Placental pericyte (primary cell): Measurements from ENCODE around the gene VPS16. TPM values are rescaled to one million over a fixed set of nuclear protein-coding genes. Genes with fewer than 3 reads are reported as not detected.

Experiments
- total RNA-seq: library from RNA; depleted of rRNA; stranded (reverse); fragments of >200 nt; gene quantifications from 2 replicates; pipeline ENCODE4 v1.2.3, GENCODE V29; 2012

Gene VPS16
- total RNA-seq = 30.0 and 48.0 TPM in 2 replicates

GRCh38 chr20:2840138-2840966 lies at the start of gene VPS16, which contains the start of gene PCED1A:
Gene VPS16 (plus strand): TSS chr20:2840745. CDS start chr20:2840775, 30 bp downstream.
Gene PCED1A (minus strand): TSS chr20:2840655. CDS start chr20:2839912, 743 bp downstream.

DNA sequence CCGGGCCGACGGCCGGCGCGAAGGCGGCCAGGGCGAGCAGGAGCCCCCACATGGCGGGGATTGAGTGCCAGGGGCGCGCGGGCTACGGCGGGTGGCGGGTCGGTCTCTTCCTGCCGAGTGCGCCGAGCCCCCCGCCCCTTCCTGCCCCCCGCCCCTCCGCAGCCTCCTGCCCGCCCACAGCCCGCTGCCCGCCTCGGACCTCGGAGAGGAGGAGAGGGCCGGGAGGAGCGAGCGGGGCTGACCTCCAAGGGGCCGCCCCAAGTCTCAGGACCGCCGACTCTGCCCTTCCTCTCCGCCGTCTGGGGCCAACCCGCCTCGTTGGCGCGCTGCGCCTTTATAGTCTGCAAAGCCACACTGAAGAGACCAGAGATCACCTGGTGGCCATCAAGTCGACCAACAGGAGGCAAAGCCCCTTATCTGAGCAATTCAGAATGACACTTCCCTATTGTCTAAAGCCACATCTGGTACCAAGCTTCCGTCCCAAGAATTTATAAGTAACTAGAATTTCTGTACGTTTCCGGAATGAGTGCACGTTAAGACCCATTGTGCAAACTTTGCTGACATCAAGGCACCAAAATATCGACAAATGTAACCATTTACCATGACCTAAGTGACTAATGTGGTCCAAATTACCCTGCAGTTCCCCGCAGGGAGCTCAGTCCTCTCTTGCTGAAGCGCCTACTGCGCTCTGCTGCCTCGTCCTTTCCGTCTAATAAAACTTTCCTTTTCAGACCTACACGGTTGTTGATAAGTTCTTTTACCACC lies 39.8 kb upstream of the VPS16 start, which contains the start of gene CPXM1:
TSS of gene CPXM1 (minus strand) at position 107 of the 765 bp plus-strand sequence. CDS start at position 52, 55 bp downstream.

DNA sequence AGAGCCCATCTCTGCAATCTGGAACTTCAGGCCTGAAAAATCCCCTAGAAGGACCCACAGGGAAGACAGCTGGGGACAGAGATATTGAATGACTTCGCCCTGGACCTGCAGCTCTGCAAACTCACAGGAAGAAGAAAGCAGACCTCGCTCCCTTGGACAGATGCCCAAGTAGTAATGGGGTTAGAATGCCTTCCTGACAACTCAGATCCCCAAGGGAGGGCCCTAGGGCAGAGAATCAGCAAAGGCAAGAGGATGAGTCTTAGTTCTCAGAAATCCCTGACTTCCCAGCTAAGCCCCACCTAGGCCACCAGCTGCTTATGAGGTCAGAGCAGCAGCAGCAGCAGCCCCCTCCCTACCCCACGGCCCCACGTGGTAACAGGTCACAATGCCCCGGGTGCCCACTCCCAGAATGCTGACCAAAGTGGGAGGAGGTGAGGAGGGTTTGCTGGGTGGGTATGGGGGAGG lies 25.9 kb upstream of the VPS16 start, which contains the start of gene C20orf141:
TSS of gene C20orf141 (plus strand) at position 401 of the 465 bp plus-strand sequence. CDS start 198 bp downstream, outside the sequence.

GRCh38 chr20:2816030-2816582 lies 24.4 kb upstream of the VPS16 start, which contains the start of gene TMEM239:
Gene TMEM239 (plus strand): TSS chr20:2816364. CDS start chr20:2816555, 191 bp downstream.

GRCh38 chr20:2873010-2873746 lies 32.6 kb downstream of the VPS16 start, which contains the start of gene PTPRA:
Gene PTPRA (plus strand): TSS chr20:2873481. CDS start chr20:2964278, 90,797 bp downstream.

Other genes with a start within 250 kb of the VPS16 start
- 148 and 182 TPM in 2 replicates for gene NOP56, start 188.1 kb upstream of the VPS16 start, total RNA-seq
- gene IDH3B, start 176.5 kb upstream of the VPS16 start, total RNA-seq = 98.4 and 113 TPM in 2 replicates
- gene EBF4, start 148.0 kb upstream of the VPS16 start, total RNA-seq = 1.0 and 1.1 TPM in 2 replicates
- 0.72 and 1.5 TPM in 2 replicates for gene CPXM1, start 40.1 kb upstream of the VPS16 start, total RNA-seq
- gene C20orf141, start 25.8 kb upstream of the VPS16 start, total RNA-seq = not detected in 2 replicates
- gene TMEM239, start 24.4 kb upstream of the VPS16 start, total RNA-seq = not detected in 2 replicates
- gene PCED1A, start 90 bp upstream of the VPS16 start, total RNA-seq = 23.0 TPM in 2 replicates
- 29.1 and 40.9 TPM in 2 replicates for gene PTPRA, start 32.7 kb downstream of the VPS16 start, total RNA-seq
- 0.29 TPM in 1 of 2 replicates, not detected in the other for gene GNRH2, start 202.9 kb downstream of the VPS16 start, total RNA-seq
- 27.8 and 28.4 TPM in 2 replicates for gene MRPS26, start 205.3 kb downstream of the VPS16 start, total RNA-seq
- not detected in 2 replicates for gene OXT, start 230.9 kb downstream of the VPS16 start, total RNA-seq
- not detected in 2 replicates for gene AVP, start 244.0 kb downstream of the VPS16 start, total RNA-seq